Ecto neural progenitor cell (in vitro differentiated cells): ENCODE results near the gene THBS1.
A peak's percentile ranks its signal among the peaks of the same experiment; 100 is the strongest.

Experiments
- DNase-seq: peaks from one replicate; pipeline ENCODE4 v3.0.0-alpha.2; 2018; ENCODE audit warnings: low spot score

THBS1 gene

GRCh38 chr15:39573844-39574243 is 7.0 kb upstream of the THBS1 start:
- DNase-seq: no peak

GRCh38 chr15:39574427-39574826 is 6.5 kb upstream of the THBS1 start:
- no peak for DNase-seq

- DNase-seq: no peak
Observed at GRCh38 chr15:39575180-39575579, 5.7 kb upstream of the THBS1 start.

- no peak for DNase-seq
Observed at GRCh38 chr15:39578851-39579486, 1.9 kb upstream of the THBS1 start.

GRCh38 chr15:39579487-39580116 is 1.3 kb upstream of the THBS1 start:
- DNase-seq: peak; percentile 80

- DNase-seq: peak; percentile 95
Observed at GRCh38 chr15:39580117-39580484, 778 bp upstream of the THBS1 start.

GRCh38 chr15:39581242-39581792 is 438 bp downstream of the THBS1 start:
- DNase-seq: no peak

- DNase-seq: peak; percentile 65
Observed at GRCh38 chr15:39581793-39582285, 960 bp downstream of the THBS1 start.

- DNase-seq: no peak
Observed at GRCh38 chr15:39582286-39582976, 1.6 kb downstream of the THBS1 start.

GRCh38 chr15:39582977-39583595 is 2.2 kb downstream of the THBS1 start:
- DNase-seq: no peak

- no peak for DNase-seq
Observed at GRCh38 chr15:39583596-39584265, 2.9 kb downstream of the THBS1 start.

GRCh38 chr15:39584266-39584659 is 3.4 kb downstream of the THBS1 start:
- no peak for DNase-seq

GRCh38 chr15:39584662-39585388 is 3.9 kb downstream of the THBS1 start:
- DNase-seq: no peak

- DNase-seq: no peak
Observed at GRCh38 chr15:39585389-39585841, 4.5 kb downstream of the THBS1 start.

- DNase-seq: no peak
Observed at GRCh38 chr15:39585871-39586301, 5.0 kb downstream of the THBS1 start.

- no peak for DNase-seq
Observed at GRCh38 chr15:39586387-39587095, 5.7 kb downstream of the THBS1 start.

GRCh38 chr15:39587096-39587721 is 6.3 kb downstream of the THBS1 start:
- DNase-seq: no peak

- no peak for DNase-seq
Observed at GRCh38 chr15:39587731-39588530, 7.1 kb downstream of the THBS1 start.

GRCh38 chr15:39588531-39589192 is 7.8 kb downstream of the THBS1 start:
- DNase-seq: no peak
